ENCODE data around the gene RGMA. TPM values are rescaled to one million over a fixed set of nuclear protein-coding genes. Genes with fewer than 3 reads are reported as not detected.

RGMA gene
- polyA plus RNA-seq, 4 donors = 1.1 to 15.2 (median 2.1) TPM; not detected in 1

- peaks cover 0 to 3% (median 0%) of the 10 kb centered on the region in 3 donors for H3K4me1 ChIP-seq (ENCODE audit: control insufficient read depth in 3 of 3, insufficient read depth in 2 of 3, low read depth in 1 of 3, low read length in 2 of 3)
- DNase-seq (peak in 1 of 2 donors; percentile 53), FAIRE-seq (no peak)
- H3K9me3 ChIP-seq (ENCODE audit: control insufficient read depth in 2 of 2, insufficient read depth in 1 of 2, low read depth in 1 of 2, low read length in 1 of 2) = no peaks in the 10 kb centered on the region
- no peaks in the 10 kb centered on the region for H3K36me3 ChIP-seq (ENCODE audit: control insufficient read depth in 3 of 3, insufficient read depth in 2 of 3, low read depth in 1 of 3, low read length in 3 of 3)
- H3K27ac ChIP-seq (ENCODE audit: low read depth in 1 of 3, low read length in 2 of 3) = peak overlapping the region in 1 of 3 donors; percentile 28
- H3K4me3 ChIP-seq (ENCODE audit: low read depth in 1 of 3, low read length in 3 of 3) = peak overlapping the region in 2 of 3 donors; percentile 43 to 44
- WGBS, 3 donors = 1 to 4% (median 1%) methylated on average over 63 to 85 of the region's 85 CpGs
- H3K27me3 ChIP-seq (ENCODE audit: control insufficient read depth in 3 of 3, insufficient read depth in 3 of 3, low read length in 3 of 3) = peaks cover 0 to 67% (median 3%) of the 10 kb centered on the region in 3 donors
Observed at GRCh38 chr15:93088200-93088980, 621 bp downstream of the RGMA start.

GRCh38 chr15:93087825-93088199 lies 1.2 kb downstream of the RGMA start:
- H3K27ac ChIP-seq (ENCODE audit: low read depth in 1 of 3, low read length in 2 of 3) = no peak overlapping the region
- 2% methylated on average over 14 of the region's 14 CpGs for WGBS, 3 donors
- peaks cover 0 to 67% (median 3%) of the 10 kb centered on the region in 3 donors for H3K27me3 ChIP-seq (ENCODE audit: control insufficient read depth in 3 of 3, insufficient read depth in 3 of 3, low read length in 3 of 3)
- peak overlapping the region in 2 of 3 donors; percentile 43 to 44 for H3K4me3 ChIP-seq (ENCODE audit: low read depth in 1 of 3, low read length in 3 of 3)
- H3K36me3 ChIP-seq (ENCODE audit: control insufficient read depth in 3 of 3, insufficient read depth in 2 of 3, low read depth in 1 of 3, low read length in 3 of 3) = no peaks in the 10 kb centered on the region
- no peaks in the 10 kb centered on the region for H3K9me3 ChIP-seq (ENCODE audit: control insufficient read depth in 2 of 2, insufficient read depth in 1 of 2, low read depth in 1 of 2, low read length in 1 of 2)
- peaks cover 0 to 3% (median 0%) of the 10 kb centered on the region in 3 donors for H3K4me1 ChIP-seq (ENCODE audit: control insufficient read depth in 3 of 3, insufficient read depth in 2 of 3, low read depth in 1 of 3, low read length in 2 of 3)
- FAIRE-seq (no peak), DNase-seq (peak; percentile 52 to 74)

DNA sequence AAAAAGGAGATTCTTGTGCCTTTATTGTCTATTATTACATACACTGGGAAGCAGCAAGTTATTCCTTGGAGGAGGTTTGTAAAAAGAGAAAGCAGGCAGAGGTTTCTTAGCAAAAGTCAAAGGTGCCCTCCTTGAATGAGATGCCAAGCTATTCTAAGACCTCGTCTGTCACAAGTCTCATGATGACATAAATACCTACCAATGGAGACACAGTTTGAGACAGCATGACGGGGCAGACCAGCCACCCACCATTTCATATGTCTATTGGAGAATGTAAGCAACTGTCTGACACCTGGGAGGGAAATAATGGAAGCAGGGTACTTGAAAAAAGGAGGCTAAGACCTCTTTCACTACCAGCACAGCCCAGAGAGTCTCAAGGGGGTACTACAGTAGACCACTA lies 2.2 kb downstream of the RGMA start:
- Histone ChIP-seq H3K4me3 (ENCODE audit: low read depth in 1 of 3, low read length in 3 of 3) (no peak overlapping the region), H3K27me3 (ENCODE audit: control insufficient read depth in 3 of 3, insufficient read depth in 3 of 3, low read length in 3 of 3) (peaks cover 0 to 60% (median 3%) of the 10 kb centered on the region in 3 donors), H3K27ac (ENCODE audit: low read depth in 1 of 3, low read length in 2 of 3) (no peak overlapping the region), H3K36me3 (ENCODE audit: control insufficient read depth in 3 of 3, insufficient read depth in 2 of 3, low read depth in 1 of 3, low read length in 3 of 3) (no peaks in the 10 kb centered on the region), H3K9me3 (ENCODE audit: control insufficient read depth in 2 of 2, insufficient read depth in 1 of 2, low read depth in 1 of 2, low read length in 1 of 2) (no peaks in the 10 kb centered on the region), H3K4me1 (ENCODE audit: control insufficient read depth in 3 of 3, insufficient read depth in 2 of 3, low read depth in 1 of 3, low read length in 2 of 3) (peaks cover 0 to 3% (median 0%) of the 10 kb centered on the region in 3 donors)
- no peak for FAIRE-seq
- no peak for DNase-seq
- 43 to 68% (median 46%) methylated on average over 2 of the region's 2 CpGs for WGBS, 3 donors

DNA sequence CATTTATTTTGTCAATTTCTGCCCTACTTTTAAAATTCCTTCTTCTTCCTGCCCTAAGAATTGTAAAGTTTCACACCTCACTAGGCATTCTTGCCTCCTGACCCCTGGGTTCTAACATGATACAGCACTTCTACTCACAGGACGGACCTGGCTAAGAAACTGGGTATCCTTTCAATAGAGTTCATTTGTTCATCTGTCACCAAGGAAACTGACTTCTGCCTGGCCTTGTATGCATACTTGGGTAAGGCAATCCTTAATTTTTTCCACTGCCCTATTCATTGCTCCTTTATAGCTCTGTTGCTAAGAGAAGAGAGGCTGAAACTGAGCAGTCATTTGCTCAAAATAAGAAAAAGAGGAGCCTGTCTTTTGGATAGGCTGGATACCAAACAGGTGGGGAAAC lies 3.3 kb downstream of the RGMA start:
- no peak overlapping the region for H3K4me3 ChIP-seq (ENCODE audit: low read depth in 1 of 3, low read length in 3 of 3)
- FAIRE-seq = no peak
- H3K27ac ChIP-seq (ENCODE audit: low read depth in 1 of 3, low read length in 2 of 3) = no peak overlapping the region
- H3K4me1 ChIP-seq (ENCODE audit: control insufficient read depth in 3 of 3, insufficient read depth in 2 of 3, low read depth in 1 of 3, low read length in 2 of 3) = peaks cover 0 to 3% (median 0%) of the 10 kb centered on the region in 3 donors
- WGBS, 3 donors = 48 to 68% (median 48%) methylated on average over 1 of the region's 1 CpG
- no peak for DNase-seq
- H3K27me3 ChIP-seq (ENCODE audit: control insufficient read depth in 3 of 3, insufficient read depth in 3 of 3, low read length in 3 of 3) = peaks cover 0 to 50% (median 3%) of the 10 kb centered on the region in 3 donors
- H3K36me3 ChIP-seq (ENCODE audit: control insufficient read depth in 3 of 3, insufficient read depth in 2 of 3, low read depth in 1 of 3, low read length in 3 of 3) = no peaks in the 10 kb centered on the region
- no peaks in the 10 kb centered on the region for H3K9me3 ChIP-seq (ENCODE audit: control insufficient read depth in 2 of 2, insufficient read depth in 1 of 2, low read depth in 1 of 2, low read length in 1 of 2)

GRCh38 chr15:93082861-93083260 lies 6.2 kb downstream of the RGMA start:
- Histone ChIP-seq H3K27ac (ENCODE audit: low read depth in 1 of 3, low read length in 2 of 3) (no peak overlapping the region), H3K36me3 (ENCODE audit: control insufficient read depth in 3 of 3, insufficient read depth in 2 of 3, low read depth in 1 of 3, low read length in 3 of 3) (no peaks in the 10 kb centered on the region), H3K4me3 (ENCODE audit: low read depth in 1 of 3, low read length in 3 of 3) (no peak overlapping the region), H3K27me3 (ENCODE audit: control insufficient read depth in 3 of 3, insufficient read depth in 3 of 3, low read length in 3 of 3) (peaks cover 0 to 36% (median 0%) of the 10 kb centered on the region in 3 donors), H3K9me3 (ENCODE audit: control insufficient read depth in 2 of 2, insufficient read depth in 1 of 2, low read depth in 1 of 2, low read length in 1 of 2) (no peaks in the 10 kb centered on the region), H3K4me1 (ENCODE audit: control insufficient read depth in 3 of 3, insufficient read depth in 2 of 3, low read depth in 1 of 3, low read length in 2 of 3) (peaks cover 0 to 3% (median 0%) of the 10 kb centered on the region in 3 donors)
- WGBS, 3 donors = 87 to 91% (median 89%) methylated on average over 3 of the region's 3 CpGs
- DNase-seq = no peak
- FAIRE-seq = no peak

GRCh38 chr15:93081399-93081798 lies 7.6 kb downstream of the RGMA start:
- 71 to 82% (median 79%) methylated on average over 5 of the region's 5 CpGs for WGBS, 3 donors
- Histone ChIP-seq H3K36me3 (ENCODE audit: control insufficient read depth in 3 of 3, insufficient read depth in 2 of 3, low read depth in 1 of 3, low read length in 3 of 3) (no peaks in the 10 kb centered on the region), H3K4me1 (ENCODE audit: control insufficient read depth in 3 of 3, insufficient read depth in 2 of 3, low read depth in 1 of 3, low read length in 2 of 3) (no peaks in the 10 kb centered on the region), H3K4me3 (ENCODE audit: low read depth in 1 of 3, low read length in 3 of 3) (no peak overlapping the region), H3K27ac (ENCODE audit: low read depth in 1 of 3, low read length in 2 of 3) (no peak overlapping the region), H3K9me3 (ENCODE audit: control insufficient read depth in 2 of 2, insufficient read depth in 1 of 2, low read depth in 1 of 2, low read length in 1 of 2) (no peaks in the 10 kb centered on the region), H3K27me3 (ENCODE audit: control insufficient read depth in 3 of 3, insufficient read depth in 3 of 3, low read length in 3 of 3) (peaks cover 3 to 21% (median 4%) of the 10 kb centered on the region in 3 donors)
- DNase-seq = no peak
- no peak for FAIRE-seq

DNA sequence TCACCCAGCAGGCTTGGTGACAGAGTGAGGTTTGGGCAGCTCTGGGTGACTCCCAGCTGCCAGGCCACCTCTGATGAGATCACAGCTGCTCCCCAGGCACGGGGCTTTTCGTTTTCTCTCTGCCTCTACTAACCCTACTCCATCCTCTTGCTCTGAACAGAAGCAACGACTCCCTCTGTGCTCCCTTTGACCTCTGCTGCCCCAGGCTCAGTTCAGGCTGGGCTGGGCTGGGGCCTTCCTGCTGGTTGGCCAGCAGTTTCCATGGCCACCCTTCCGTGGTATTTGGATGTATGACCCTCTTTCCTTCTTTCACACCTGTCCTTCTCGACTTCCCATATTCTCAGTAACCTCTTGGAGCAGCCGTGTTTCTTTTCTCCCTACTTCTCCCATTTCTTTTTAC lies 8.6 kb downstream of the RGMA start:
- Histone ChIP-seq H3K27me3 (ENCODE audit: control insufficient read depth in 3 of 3, insufficient read depth in 3 of 3, low read length in 3 of 3) (peaks cover 3 to 14% (median 4%) of the 10 kb centered on the region in 3 donors), H3K4me1 (ENCODE audit: control insufficient read depth in 3 of 3, insufficient read depth in 2 of 3, low read depth in 1 of 3, low read length in 2 of 3) (no peaks in the 10 kb centered on the region), H3K27ac (ENCODE audit: low read depth in 1 of 3, low read length in 2 of 3) (no peak overlapping the region), H3K9me3 (ENCODE audit: control insufficient read depth in 2 of 2, insufficient read depth in 1 of 2, low read depth in 1 of 2, low read length in 1 of 2) (no peaks in the 10 kb centered on the region), H3K36me3 (ENCODE audit: control insufficient read depth in 3 of 3, insufficient read depth in 2 of 3, low read depth in 1 of 3, low read length in 3 of 3) (no peaks in the 10 kb centered on the region), H3K4me3 (ENCODE audit: low read depth in 1 of 3, low read length in 3 of 3) (no peak overlapping the region)
- WGBS, 3 donors = 42 to 64% (median 56%) methylated on average over 6 of the region's 6 CpGs
- FAIRE-seq (no peak), DNase-seq (no peak)

DNA sequence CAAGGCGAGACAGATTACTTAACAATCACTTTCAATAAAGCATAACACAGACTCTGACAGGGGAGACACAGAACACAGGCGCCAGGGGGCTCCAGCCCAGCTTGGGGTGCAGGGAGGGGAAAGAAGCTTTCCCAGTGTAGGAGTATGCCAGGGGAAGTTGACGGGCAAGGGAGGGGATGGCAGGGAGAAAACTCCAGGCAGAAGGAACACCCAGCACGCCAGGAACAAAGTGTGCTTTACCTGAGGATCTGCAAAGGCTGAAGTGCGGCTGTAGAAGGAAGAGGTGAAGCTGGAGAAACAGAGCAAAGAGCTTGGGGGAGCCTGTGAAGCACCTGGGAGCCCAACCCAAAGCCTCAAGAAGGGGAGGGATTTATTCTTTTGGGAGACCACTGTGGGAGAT lies 12.1 kb downstream of the RGMA start:
- H3K4me3 ChIP-seq (ENCODE audit: low read depth in 1 of 3, low read length in 3 of 3) = no peak overlapping the region
- 70 to 87% (median 73%) methylated on average over 5 of the region's 5 CpGs for WGBS, 3 donors
- H3K36me3 ChIP-seq (ENCODE audit: control insufficient read depth in 3 of 3, insufficient read depth in 2 of 3, low read depth in 1 of 3, low read length in 3 of 3) = no peaks in the 10 kb centered on the region
- no peak overlapping the region for H3K27ac ChIP-seq (ENCODE audit: low read depth in 1 of 3, low read length in 2 of 3)
- peaks cover 0 to 4% (median 0%) of the 10 kb centered on the region in 3 donors for H3K4me1 ChIP-seq (ENCODE audit: control insufficient read depth in 3 of 3, insufficient read depth in 2 of 3, low read depth in 1 of 3, low read length in 2 of 3)
- FAIRE-seq (no peak), DNase-seq (no peak)
- H3K9me3 ChIP-seq (ENCODE audit: control insufficient read depth in 2 of 2, insufficient read depth in 1 of 2, low read depth in 1 of 2, low read length in 1 of 2) = no peaks in the 10 kb centered on the region
- peaks cover 3 to 31% (median 20%) of the 10 kb centered on the region in 3 donors for H3K27me3 ChIP-seq (ENCODE audit: control insufficient read depth in 3 of 3, insufficient read depth in 3 of 3, low read length in 3 of 3)
